SK-N-DZ (cell line): ENCODE results near the gene SYNPO.

Source experiments
- DNase-seq: peaks from one replicate; pipeline ENCODE4 v3.0.0-alpha.2; 2015; ENCODE audit warnings: low spot score

The SYNPO gene

GRCh38 chr5:150656191-150657132, 16.0 kb downstream of the SYNPO start:
- DNase-seq, result peak; percentile 74

DNA sequence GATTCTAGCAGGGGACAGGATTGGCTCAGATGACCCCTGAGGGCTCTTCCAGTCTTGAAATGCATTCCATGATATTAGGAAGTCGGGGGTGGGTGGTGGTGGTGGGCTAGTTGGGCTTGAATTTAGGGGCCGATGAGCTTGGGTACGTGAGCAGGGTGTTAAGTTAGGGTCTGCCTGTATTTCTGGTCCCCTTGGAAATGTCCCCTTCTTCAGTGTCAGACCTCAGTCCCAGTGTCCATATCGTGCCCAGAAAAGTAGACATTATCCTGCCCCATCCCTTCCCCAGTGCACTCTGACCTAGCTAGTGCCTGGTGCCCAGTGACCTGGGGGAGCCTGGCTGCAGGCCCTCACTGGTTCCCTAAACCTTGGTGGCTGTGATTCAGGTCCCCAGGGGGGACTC, 17.7 kb downstream of the SYNPO start:
- DNase-seq, result no peak

DNA sequence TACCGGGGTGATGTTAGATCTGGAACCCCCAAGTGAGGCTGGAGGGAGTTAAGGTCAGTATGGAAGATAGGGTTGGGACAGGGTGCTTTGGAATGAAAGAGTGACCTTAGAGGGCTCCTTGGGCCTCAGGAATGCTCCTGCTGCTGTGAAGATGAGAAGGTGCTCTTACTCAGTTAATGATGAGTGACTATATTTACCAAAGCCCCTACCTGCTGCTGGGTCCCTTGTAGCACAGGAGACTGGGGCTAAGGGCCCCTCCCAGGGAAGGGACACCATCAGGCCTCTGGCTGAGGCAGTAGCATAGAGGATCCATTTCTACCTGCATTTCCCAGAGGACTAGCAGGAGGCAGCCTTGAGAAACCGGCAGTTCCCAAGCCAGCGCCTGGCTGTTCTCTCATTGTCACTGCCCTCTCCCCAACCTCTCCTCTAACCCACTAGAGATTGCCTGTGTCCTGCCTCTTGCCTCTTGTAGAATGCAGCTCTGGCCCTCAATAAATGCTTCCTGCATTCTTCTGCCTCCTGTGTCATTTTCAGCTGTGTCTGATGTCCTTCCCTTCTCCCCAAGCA, 18.3 kb downstream of the SYNPO start:
- no peak for DNase-seq

- DNase-seq, result no peak
Observed at GRCh38 chr5:150659360-150660107, 19.1 kb downstream of the SYNPO start.

DNA sequence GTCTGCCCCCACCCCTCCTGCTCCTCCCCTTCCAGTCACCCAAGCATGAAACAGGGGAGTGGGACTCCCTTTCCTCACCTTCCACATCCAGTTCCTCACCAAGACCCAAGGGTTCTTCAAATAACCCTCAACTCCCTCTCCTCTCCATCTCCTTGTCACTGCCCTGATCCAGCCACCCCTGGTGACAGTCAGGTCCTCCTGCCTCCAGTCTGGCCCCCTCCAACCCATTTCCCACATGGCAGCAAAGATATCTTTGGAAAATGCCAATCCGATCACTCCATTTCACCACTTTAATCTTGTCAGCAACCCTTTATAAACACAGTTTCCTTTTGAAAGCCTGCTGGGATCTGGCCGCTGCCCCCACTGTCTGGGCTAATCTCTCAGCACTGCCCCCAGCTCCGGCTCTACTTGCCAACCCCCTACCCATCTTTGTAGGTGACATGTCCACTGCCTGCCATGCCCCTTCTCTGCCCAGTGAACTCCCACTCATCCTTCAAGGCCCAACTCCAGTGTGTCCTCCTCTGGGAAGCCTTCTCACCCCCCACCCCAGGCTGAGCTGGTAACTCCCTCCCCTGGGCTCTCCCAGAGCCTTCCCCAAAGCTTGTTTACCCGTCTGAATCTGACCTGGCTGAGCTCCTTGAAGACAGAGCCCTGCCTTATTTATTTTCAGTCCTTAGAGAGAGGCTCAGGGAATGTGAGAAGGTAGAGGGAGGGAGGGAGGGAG, 19.8 kb downstream of the SYNPO start:
- no peak for DNase-seq

DNA sequence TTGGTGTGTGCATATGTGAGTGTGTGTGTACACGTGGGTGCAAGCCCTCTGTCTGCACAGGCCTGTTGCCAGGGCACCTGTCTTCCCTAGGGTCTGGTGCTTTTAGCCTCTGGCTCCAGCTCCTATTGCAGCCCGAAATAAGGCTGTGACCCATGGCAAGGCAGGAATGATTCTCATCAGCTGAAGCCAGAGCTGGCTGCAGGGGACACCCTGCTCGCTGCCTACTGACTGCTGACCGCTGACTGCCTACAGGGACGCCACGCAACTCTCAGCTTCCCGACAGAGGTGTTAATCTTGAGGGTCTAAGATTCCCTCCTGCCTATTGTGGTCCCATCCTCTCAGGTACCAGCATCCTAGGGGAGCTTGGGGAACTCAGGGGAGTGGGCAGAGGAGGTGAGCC, 20.6 kb downstream of the SYNPO start, which contains the start of gene MYOZ3:
MYOZ3 (plus strand) TSS at position 166 of the 400 bp plus-strand sequence. CDS start 1,691 bp downstream, outside the sequence.
- no peak for DNase-seq

DNA sequence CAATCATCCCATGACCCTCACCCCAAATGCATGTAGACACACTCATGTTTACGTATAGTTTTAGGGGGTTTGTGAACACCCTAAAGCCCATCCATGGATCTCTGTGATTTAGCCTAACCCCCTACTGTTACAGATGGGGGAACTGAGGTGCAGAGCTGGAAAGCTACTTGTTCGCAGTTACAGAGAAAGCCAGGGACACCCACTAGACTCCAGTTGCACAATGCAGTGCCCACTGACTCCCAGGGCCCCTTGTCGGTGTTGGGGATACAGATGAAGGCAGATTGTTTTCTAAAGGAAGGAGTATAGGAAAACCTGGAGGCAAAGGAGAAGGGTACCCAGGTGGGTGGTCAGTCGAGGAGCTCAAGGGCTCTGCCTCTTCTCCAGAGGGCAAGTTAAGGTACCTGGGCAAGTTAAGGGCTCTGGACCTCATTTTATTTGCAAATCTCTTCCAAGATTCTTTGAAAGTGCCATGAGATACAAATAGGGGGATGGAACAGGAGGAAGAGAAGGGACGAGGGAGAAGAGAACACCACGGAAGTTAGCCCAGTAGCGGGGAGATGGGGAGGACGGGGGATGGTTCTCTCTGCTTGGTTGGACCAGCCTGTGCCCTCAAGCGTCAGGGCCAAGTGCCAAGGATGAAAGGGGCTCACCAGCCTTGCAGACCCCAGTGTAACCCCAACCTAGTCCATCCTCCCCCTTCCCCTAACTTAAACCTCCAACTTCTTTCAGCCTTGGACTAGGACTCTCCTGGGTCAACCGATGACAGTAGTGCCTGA, 21.5 kb downstream of the SYNPO start:
- no peak for DNase-seq

GRCh38 chr5:150662731-150663516, 22.5 kb downstream of the SYNPO start:
- no peak for DNase-seq

- DNase-seq, result no peak
Observed at GRCh38 chr5:150663936-150664335, 23.5 kb downstream of the SYNPO start.

DNA sequence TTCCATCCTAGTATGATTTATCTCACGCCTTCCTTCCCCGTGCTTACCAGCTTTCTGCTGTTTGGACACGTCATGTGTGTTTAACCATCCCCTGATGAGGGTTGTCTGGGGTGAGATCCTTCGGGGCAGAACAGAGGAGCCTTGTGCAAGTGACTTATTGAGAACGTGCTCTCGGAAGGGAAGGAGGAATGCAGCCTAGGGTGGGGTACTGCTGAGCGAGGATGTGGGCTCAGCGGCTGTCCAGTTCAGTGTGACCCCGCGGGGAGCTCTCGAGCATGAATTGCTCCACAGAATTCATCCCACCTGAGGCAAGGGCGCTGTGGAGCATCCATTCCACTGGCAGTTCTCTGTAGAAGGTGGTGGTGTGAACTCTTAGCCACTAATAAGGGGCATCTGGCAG, 24.6 kb downstream of the SYNPO start:
- DNase-seq, result no peak

GRCh38 chr5:150670275-150670947, 30.0 kb downstream of the SYNPO start:
- DNase-seq, result peak; percentile 49

DNA sequence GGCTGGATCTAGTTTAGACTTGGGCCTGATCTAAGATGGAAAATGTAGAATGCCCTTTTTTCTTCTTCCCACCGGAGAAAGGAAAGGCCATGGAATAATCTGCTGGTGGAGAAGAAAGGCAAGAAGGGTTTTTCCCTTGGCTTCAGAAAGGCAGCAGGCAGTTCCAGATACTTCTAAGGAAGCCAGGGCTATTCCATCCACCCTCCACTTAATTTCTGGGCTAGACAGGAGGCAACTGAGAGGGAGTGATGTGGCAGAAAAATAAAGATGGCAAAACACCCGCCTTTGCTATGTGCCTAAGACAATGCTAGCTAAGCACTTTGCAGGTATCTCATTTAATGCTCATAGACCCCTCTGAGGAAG, 30.5 kb downstream of the SYNPO start:
- no peak for DNase-seq

GRCh38 chr5:150671509-150672236, 31.2 kb downstream of the SYNPO start:
- no peak for DNase-seq

DNA sequence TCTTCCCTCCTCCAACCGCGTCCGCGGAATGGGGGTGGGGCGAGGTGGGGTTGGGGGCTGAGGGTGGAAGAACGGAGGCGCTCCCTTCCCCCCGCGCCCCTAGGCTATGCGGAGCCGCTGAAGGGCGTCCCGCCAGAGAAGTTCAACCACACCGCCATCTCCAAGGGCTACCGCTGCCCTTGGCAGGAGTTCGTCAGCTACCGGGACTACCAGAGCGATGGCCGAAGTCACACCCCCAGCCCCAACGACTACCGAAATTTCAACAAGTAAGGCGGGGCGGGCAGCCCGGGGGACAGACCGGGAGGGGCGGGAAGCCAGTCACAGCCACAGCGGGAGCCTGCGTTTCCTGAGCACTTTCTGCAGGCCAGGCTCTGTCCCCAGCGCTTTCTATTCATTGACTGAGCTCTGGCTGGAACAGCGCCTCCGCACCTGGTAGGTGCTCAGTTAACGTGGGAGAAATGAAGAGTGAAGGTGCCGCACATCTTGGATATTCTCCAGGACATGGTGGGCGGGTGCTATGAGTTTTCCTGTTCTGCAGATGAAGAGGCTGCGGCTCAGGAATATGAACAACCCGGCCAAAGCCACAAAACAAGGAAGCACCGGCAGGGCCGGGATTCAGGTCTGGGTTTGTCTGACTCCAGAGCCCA, 31.9 kb downstream of the SYNPO start:
- no peak for DNase-seq

DNA sequence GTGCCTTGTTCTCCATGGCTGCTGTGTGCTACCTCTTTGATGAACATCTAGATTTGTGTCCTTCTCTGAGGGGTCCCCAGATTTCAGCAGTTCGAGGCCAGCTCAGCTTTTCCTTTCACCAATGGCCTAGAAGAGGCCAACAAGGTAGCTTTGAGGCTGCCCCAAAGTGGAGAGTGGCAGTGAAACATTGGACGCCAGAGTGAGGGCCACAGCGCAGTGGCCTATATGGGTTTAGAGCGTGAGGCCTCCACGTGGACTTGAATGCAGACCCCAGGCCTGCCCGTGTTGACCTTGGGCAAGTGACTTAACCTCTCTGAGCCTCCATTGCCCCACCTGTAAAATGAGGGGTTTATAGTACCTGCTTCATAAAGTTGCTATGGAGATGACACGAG, 32.4 kb downstream of the SYNPO start:
- DNase-seq, result no peak

GRCh38 chr5:150674341-150674821, 33.9 kb downstream of the SYNPO start:
- no peak for DNase-seq

DNA sequence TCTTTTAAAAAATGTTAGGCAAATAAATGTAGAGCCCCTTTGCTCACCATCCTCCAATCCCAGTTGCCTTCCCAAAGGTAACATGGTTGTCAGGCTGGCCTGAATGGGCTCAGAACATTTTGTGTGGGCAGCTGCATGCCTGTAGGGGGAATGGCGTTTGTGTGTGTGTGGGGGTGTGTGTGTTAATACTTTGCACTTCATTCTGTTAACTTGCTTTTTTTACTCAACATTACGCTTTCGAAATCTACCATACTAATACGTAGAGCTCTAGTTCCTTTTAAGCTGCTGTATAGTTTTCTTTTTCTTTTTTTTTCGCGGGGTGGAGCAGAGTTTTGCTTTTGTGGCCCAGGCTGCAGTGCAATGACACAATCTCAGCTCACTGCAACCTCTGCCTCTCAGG, 34.6 kb downstream of the SYNPO start:
- no peak for DNase-seq

DNA sequence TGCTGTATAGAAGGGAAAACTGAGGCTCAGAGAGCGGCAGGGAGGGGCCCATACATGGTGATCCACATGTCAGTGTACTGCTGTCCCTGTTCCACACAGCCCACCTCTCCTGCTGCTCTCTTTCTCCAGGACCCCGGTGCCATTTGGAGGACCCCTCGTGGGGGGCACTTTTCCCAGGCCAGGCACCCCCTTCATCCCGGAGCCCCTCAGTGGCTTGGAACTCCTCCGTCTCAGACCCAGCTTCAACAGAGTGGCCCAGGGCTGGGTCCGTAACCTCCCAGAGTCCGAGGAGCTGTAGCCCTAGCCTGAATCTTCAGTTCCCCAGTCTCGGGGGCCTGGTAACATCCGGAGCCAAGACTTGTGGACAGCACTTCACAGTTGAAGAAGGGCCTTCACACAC, 36.1 kb downstream of the SYNPO start:
- DNase-seq, result no peak
